Measurements from ENCODE around the gene GDI1.

GRCh38 chrX:154417157-154417556 lies 19.8 kb upstream of the GDI1 start:
- TF ChIP-seq ZNF274 (IDR thresholded peaks at IDR 0.05; ENCODE audit: low read depth, low read length) (no peak), SUZ12 (IDR thresholded peaks at IDR 0.05; ENCODE audit: extremely low read depth, insufficient read depth, insufficient read length) (no peak), YY1 (IDR thresholded peaks at IDR 0.05; ENCODE audit: insufficient read depth, insufficient read length) (no peak)
